GM04503 (cell line): Measurements from ENCODE around the gene CHCHD3.

Experiments used
- DNase-seq: peaks from one replicate; pipeline ENCODE4 v3.0.0-alpha.2; 2012; ENCODE audit warnings: low read depth

Gene CHCHD3

GRCh38 chr7:133077394-133077793 is 4.5 kb downstream of the CHCHD3 start:
- DNase-seq = no peak

GRCh38 chr7:133076142-133076541 is 5.7 kb downstream of the CHCHD3 start:
- DNase-seq = no peak

- no peak for DNase-seq
Measured at GRCh38 chr7:133071506-133071905, 10.4 kb downstream of the CHCHD3 start.

- DNase-seq = no peak
Measured at GRCh38 chr7:133070562-133070961, 11.3 kb downstream of the CHCHD3 start.

- no peak for DNase-seq
Measured at GRCh38 chr7:133065301-133065700, 16.6 kb downstream of the CHCHD3 start.

- DNase-seq = no peak
Measured at GRCh38 chr7:133064082-133064820, 17.6 kb downstream of the CHCHD3 start.

GRCh38 chr7:133061792-133062191 is 20.1 kb downstream of the CHCHD3 start:
- DNase-seq = no peak

GRCh38 chr7:133061357-133061756 is 20.5 kb downstream of the CHCHD3 start:
- no peak for DNase-seq

GRCh38 chr7:133060004-133060403 is 21.9 kb downstream of the CHCHD3 start:
- no peak for DNase-seq

GRCh38 chr7:133059263-133059662 is 22.6 kb downstream of the CHCHD3 start:
- no peak for DNase-seq

- no peak for DNase-seq
Measured at GRCh38 chr7:133056370-133057238, 25.3 kb downstream of the CHCHD3 start.

- no peak for DNase-seq
Measured at GRCh38 chr7:133054162-133054840, 27.6 kb downstream of the CHCHD3 start.

- DNase-seq = peak; percentile 93
Measured at GRCh38 chr7:133053321-133053891, 28.5 kb downstream of the CHCHD3 start.

- no peak for DNase-seq
Measured at GRCh38 chr7:133052826-133053225, 29.1 kb downstream of the CHCHD3 start.

- DNase-seq = peak; percentile 3
Measured at GRCh38 chr7:133052401-133052756, 29.5 kb downstream of the CHCHD3 start.

- no peak for DNase-seq
Measured at GRCh38 chr7:133051719-133052400, 30.0 kb downstream of the CHCHD3 start.

GRCh38 chr7:133051066-133051465 is 30.8 kb downstream of the CHCHD3 start:
- no peak for DNase-seq

- no peak for DNase-seq
Measured at GRCh38 chr7:133050200-133050995, 31.5 kb downstream of the CHCHD3 start.

- DNase-seq = no peak
Measured at GRCh38 chr7:133048589-133048988, 33.3 kb downstream of the CHCHD3 start.

GRCh38 chr7:133047321-133047720 is 34.6 kb downstream of the CHCHD3 start:
- DNase-seq = no peak
